Liver (tissue), 9 donors: ENCODE results near the gene SLC9A2. TPM values are rescaled to one million over a fixed set of nuclear protein-coding genes. Genes with fewer than 3 reads are reported as not detected.

Source experiments
- DNase-seq: peaks from one replicate; pipeline ENCODE4 v3.0.0-alpha.2; 2017; ENCODE audit warnings: low spot score
- H3K27ac ChIP-seq, 2 donors: one replicate each; pipeline ENCODE4 v1.7.0; 2013; ENCODE audit warnings: inconsistent platforms in 2 of 2, low read length in 2 of 2, control low read depth in 1 of 2, low read depth in 1 of 2, mild to moderate bottlenecking in 1 of 2
- H3K27me3 ChIP-seq, 4 donors: one replicate each; pipeline versions ENCODE4 v1.6.1 to v1.7.0; 2013; ENCODE audit warnings: low read length in 3 of 4, inconsistent platforms in 1 of 4, mild to moderate bottlenecking in 1 of 4, moderate library complexity in 1 of 4; ENCODE audit not compliant: control insufficient read depth in 4 of 4, insufficient read depth in 4 of 4
- H3K36me3 ChIP-seq, 4 donors: one replicate each; pipeline versions ENCODE4 v1.6.1 to v1.7.0; 2013; ENCODE audit warnings: low read length in 3 of 4, mild to moderate bottlenecking in 3 of 4, low read depth in 1 of 4, moderate library complexity in 1 of 4; ENCODE audit not compliant: control insufficient read depth in 4 of 4, insufficient read depth in 3 of 4
- H3K4me1 ChIP-seq, 4 donors: one replicate each; pipeline versions ENCODE4 v1.6.1 to v1.7.0; 2013; ENCODE audit warnings: low read length in 3 of 4, mild to moderate bottlenecking in 3 of 4, moderate library complexity in 1 of 4; ENCODE audit not compliant: control insufficient read depth in 4 of 4, insufficient read depth in 4 of 4
- H3K4me3 ChIP-seq, 3 donors: one replicate each; pipeline versions ENCODE4 v1.6.1 to v1.7.0; 2013; ENCODE audit warnings: low read length in 3 of 3, control low read depth in 1 of 3, low read depth in 1 of 3, mild to moderate bottlenecking in 1 of 3
- H3K9ac ChIP-seq, 2 donors: one replicate each; pipeline ENCODE4 v1.7.0; 2013; ENCODE audit warnings: low read length in 2 of 2, mild to moderate bottlenecking in 2 of 2, moderate library complexity in 2 of 2, control low read depth in 1 of 2, low read depth in 1 of 2
- H3K9me3 ChIP-seq, 4 donors: one replicate each; pipeline versions ENCODE4 v1.6.1 to v1.7.0; 2013; ENCODE audit warnings: low read length in 3 of 4; ENCODE audit not compliant: control insufficient read depth in 4 of 4
- ATF3 ChIP-seq: IDR thresholded peaks from 2 replicates; pipeline ENCODE4 v1.6.1; 2016; ENCODE audit warnings: antibody characterized with exemption
- CTCF ChIP-seq: fragments of 150-350 bp; IDR thresholded peaks from 2 replicates; pipeline ENCODE4 v1.5.1; 2017; ENCODE audit warnings: improper control_type of control experiment, low read depth, low read length; ENCODE audit not compliant: missing input control
- EGR1 ChIP-seq, 2 donors: IDR thresholded peaks; 2 replicates each; pipeline ENCODE4 v1.6.1; 2016 to 2018; ENCODE audit warnings: antibody characterized with exemption in 2 of 2, low read depth in 2 of 2
- FOXA1 ChIP-seq: IDR thresholded peaks from 2 replicates; pipeline ENCODE4 v1.6.1; 2016; ENCODE audit warnings: antibody characterized with exemption
- FOXA2 ChIP-seq: IDR thresholded peaks from 2 replicates; pipeline ENCODE4 v1.6.1; 2016; ENCODE audit warnings: antibody characterized with exemption
- GABPA ChIP-seq, 2 donors: IDR thresholded peaks in 1 of 2; conservative IDR thresholded peaks in 1 of 2; 2 replicates each; pipeline ENCODE4 v1.6.1; 2016; ENCODE audit warnings: antibody characterized with exemption in 2 of 2, mild to moderate bottlenecking in 1 of 2, moderate library complexity in 1 of 2
- HNF4A ChIP-seq, 2 donors: conservative IDR thresholded peaks; 2 replicates each; pipeline ENCODE4 v1.6.1; 2016; ENCODE audit warnings: antibody characterized with exemption in 2 of 2, mild to moderate bottlenecking in 2 of 2
- HNF4G ChIP-seq: IDR thresholded peaks from 2 replicates; pipeline ENCODE4 v1.6.1; 2016; ENCODE audit warnings: antibody characterized with exemption
- JUND ChIP-seq, 2 donors: IDR thresholded peaks; 2 replicates each; pipeline ENCODE4 v1.6.1; 2016; ENCODE audit warnings: antibody characterized with exemption in 2 of 2
- MAX ChIP-seq: IDR thresholded peaks from 2 replicates; pipeline ENCODE4 v1.6.1; 2016; ENCODE audit warnings: antibody characterized with exemption
- NR2F2 ChIP-seq: IDR thresholded peaks from 2 replicates; pipeline ENCODE4 v1.6.1; 2016; ENCODE audit warnings: antibody characterized with exemption
- RAD21 ChIP-seq, 2 donors: IDR thresholded peaks; 2 replicates each; pipeline ENCODE4 v1.6.1; 2016; ENCODE audit warnings: antibody characterized with exemption in 2 of 2, mild to moderate bottlenecking in 2 of 2
- REST ChIP-seq: IDR thresholded peaks from 2 replicates; pipeline ENCODE4 v1.6.1; 2016; ENCODE audit warnings: antibody characterized with exemption, mild to moderate bottlenecking
- RXRA ChIP-seq, 2 donors: IDR thresholded peaks; 2 replicates each; pipeline ENCODE4 v1.6.1; 2017 to 2018; ENCODE audit warnings: antibody characterized with exemption in 2 of 2, mild to moderate bottlenecking in 1 of 2
- SP1 ChIP-seq: IDR thresholded peaks from 2 replicates; pipeline ENCODE4 v1.6.1; 2018; ENCODE audit warnings: antibody characterized with exemption, mild to moderate bottlenecking
- TAF1 ChIP-seq: conservative IDR thresholded peaks from 2 replicates; pipeline ENCODE4 v1.6.1; 2016; ENCODE audit warnings: antibody characterized with exemption, mild to moderate bottlenecking
- YY1 ChIP-seq: IDR thresholded peaks from 2 replicates; pipeline ENCODE4 v1.6.1; 2016; ENCODE audit warnings: antibody characterized with exemption, mild to moderate bottlenecking
- ZBTB33 ChIP-seq: IDR thresholded peaks from 2 replicates; pipeline ENCODE4 v1.6.1; 2016; ENCODE audit warnings: antibody characterized with exemption
- WGBS: extraction: QIAGEN DNeasy Blood & Tissue Kit; methylation state at CpG from one replicate; pipeline ENCODE4 v1.1.7; 2013; 5-methylcytosine and 5-hydroxymethylcytosine counted together
- polyA plus RNA-seq, 2 donors: library from polyadenylated mRNA; stranded (reverse) in 1 of 2; unstranded in 1 of 2; fragments of 200-250 nt in 1 of 2; fragments of >200 nt in 1 of 2; fragmentation: Nextera tagmentation in 1 of 2; extraction: Ambion mirVana in 1 of 2; gene quantifications; one replicate each; pipeline versions ENCODE4 v1.2.1 to v1.2.3, GENCODE V29; 2013 to 2015
- total RNA-seq, 2 donors: library from RNA; depleted of rRNA; stranded (reverse); fragments of >200 nt; gene quantifications; one replicate each; pipeline ENCODE4 v1.2.3, GENCODE V29; 2014
- donor health status: healthy.
- donor health status: healthy.
- donor health status: healthy.
- donor health status: healthy.
- donor health status: healthy.

The SLC9A2 gene
- total and polyA plus RNA-seq, 4 donors: under 0.01 to 0.05 (median 0.01) TPM; not detected in 1

GRCh38 chr2:102735416-102736109 lies 116.2 kb downstream of the SLC9A2 start:
- Histone ChIP-seq H3K4me3 (peak overlapping the region; percentile 51 to 77 (median 72)), H3K4me1 (peaks cover 0 to 20% (median 7%) of the 10 kb centered on the region in 4 donors), H3K27ac (peak overlapping the region; percentile 82 to 85), H3K27me3 (no peaks in the 10 kb centered on the region), H3K9me3 (no peaks in the 10 kb centered on the region), H3K9ac (no peak overlapping the region), H3K36me3 (peaks cover 0 to 15% (median 7%) of the 10 kb centered on the region in 4 donors)
- DNase-seq: no peak
- TF ChIP-seq HNF4A (conservative IDR thresholded peaks at IDR 0.05): peak; percentile 72 to 75
- peak; percentile 67 for TF ChIP-seq MAX
- peak; percentile 82 for TF ChIP-seq YY1
- no peak for TF ChIP-seq HNF4G
- TF ChIP-seq CTCF: no peak
- peak; percentile 46 to 69 for TF ChIP-seq EGR1 (IDR thresholded peaks at IDR 0.05; ENCODE audit: low read depth in 2 of 2)
- TF ChIP-seq SP1: peak; percentile 78
- TF ChIP-seq REST: peak; percentile 72
- TF ChIP-seq JUND (IDR thresholded peaks at IDR 0.05): peak in 1 of 2 donors; percentile 52
- TF ChIP-seq RAD21 (IDR thresholded peaks at IDR 0.05): peak in 1 of 2 donors; percentile 20
- peak; percentile 40 for TF ChIP-seq TAF1
- no peak for TF ChIP-seq ATF3
- TF ChIP-seq ZBTB33: no peak
- no peak for TF ChIP-seq GABPA (IDR thresholded peaks at IDR 0.05 in 1 of 2, conservative IDR thresholded peaks at IDR 0.05 in 1 of 2)
- TF ChIP-seq FOXA1: no peak
- peak; percentile 93 to 96 for TF ChIP-seq RXRA (IDR thresholded peaks at IDR 0.05)
- no peak for TF ChIP-seq NR2F2
- TF ChIP-seq FOXA2: no peak
- WGBS: 33% methylated on average over 15 of the region's 15 CpGs
